Measurements from ENCODE around the gene RNU4-1. TPM values are rescaled to one million over a fixed set of nuclear protein-coding genes. Genes with fewer than 3 reads are reported as not detected.

RNU4-1 gene
- total RNA-seq, 1 experiment from 2014 or later, result 2,323 TPM

GRCh38 chr12:120332041-120332440 is 39.0 kb upstream of the RNU4-1 start:
- Histone ChIP-seq H3K9me2 (ENCODE audit: insufficient read depth) (no peaks in the 10 kb centered on the region), H3K9me3 (ENCODE audit: control insufficient read depth in 1 of 2, insufficient read depth in 1 of 2, low read depth in 1 of 2, low read length in 2 of 2) (no peaks in the 10 kb centered on the region), H3K36me3 (ENCODE audit: control insufficient read depth in 1 of 2, insufficient read depth in 2 of 2, low read length in 2 of 2) (no peaks in the 10 kb centered on the region), H3K4me3 (replicated peaks in 1 of 2; ENCODE audit: low read depth in 1 of 2, low read length in 2 of 2) (no peak overlapping the region), H3K9ac (ENCODE audit: low read length) (no peak overlapping the region), H3K27me3 (ENCODE audit: insufficient read depth, low read length) (no peaks in the 10 kb centered on the region), H3K4me2 (ENCODE audit: low read length) (no peak overlapping the region), H3K79me2 (ENCODE audit: insufficient read depth, low read length) (no peaks in the 10 kb centered on the region), H3K4me1 (ENCODE audit: control insufficient read depth in 1 of 2, insufficient read depth in 2 of 2, low read length in 2 of 2) (no peaks in the 10 kb centered on the region), H3K27ac (ENCODE audit: low read depth, low read length) (no peak overlapping the region), H2AFZ (ENCODE audit: low read depth, low read length, poor library complexity, severe bottlenecking) (no peak overlapping the region), H4K20me1 (ENCODE audit: insufficient read depth) (no peaks in the 10 kb centered on the region)
- TF ChIP-seq SRF (IDR thresholded peaks at IDR 0.05; ENCODE audit: low read depth) (no peak), ATF3 (IDR thresholded peaks at IDR 0.05) (no peak), SIN3A (IDR thresholded peaks at IDR 0.05; ENCODE audit: low read depth) (no peak), ZBTB33 (IDR thresholded peaks at IDR 0.05; ENCODE audit: extremely low read depth, insufficient replicate concordance, low read length) (no peak), RAD21 (IDR thresholded peaks at IDR 0.05; ENCODE audit: low read depth) (no peak), ELF1 (IDR thresholded peaks at IDR 0.05; ENCODE audit: borderline replicate concordance, low read depth) (no peak), JUND (IDR thresholded peaks at IDR 0.05) (no peak), EZH2 (IDR thresholded peaks at IDR 0.05) (no peak), SP1 (IDR thresholded peaks at IDR 0.05; ENCODE audit: low read depth) (no peak), MAX (IDR thresholded peaks at IDR 0.05) (no peak), REST (IDR thresholded peaks at IDR 0.05; ENCODE audit: low read depth) (no peak), POLR2A (IDR thresholded peaks at IDR 0.05; ENCODE audit: borderline replicate concordance, extremely low read depth, insufficient read depth, insufficient read length) (no peak), YY1 (IDR thresholded peaks at IDR 0.05; ENCODE audit: extremely low read depth, insufficient replicate concordance, low read depth, low read length) (no peak), CEBPB (IDR thresholded peaks at IDR 0.05; ENCODE audit: low read depth) (no peak), TCF7L2 (IDR thresholded peaks at IDR 0.05; ENCODE audit: borderline replicate concordance, extremely low read depth, insufficient read depth, insufficient read length) (no peak), POLR2AphosphoS5 (IDR thresholded peaks at IDR 0.05; ENCODE audit: low read depth, low read length) (no peak), FOSL1 (IDR thresholded peaks at IDR 0.05; ENCODE audit: low read depth) (no peak), EGR1 (IDR thresholded peaks at IDR 0.05; ENCODE audit: low read depth) (no peak)
- intact Hi-C loops (cut with micrococcal nuclease), result loop anchor here (10.0 kb wide), 1 partner anchor 383 kb away; the partner anchor contains the start of gene UNC119B
- CTCF ChIA-PET, result no interaction called here
- DNase-seq (ENCODE audit: low read depth, low spot score), result no peak
- BruUV-seq (replicated peaks), result no TSS peak
- no peak for ATAC-seq
- POLR2A ChIA-PET, result no interaction called here
- RAD21 ChIA-PET (ENCODE audit: low non-redundant PET in 1 of 2, low total read pairs in 2 of 2, uncharacterized antibody in 2 of 2, unreplicated experiment in 2 of 2), result no interaction called here
